ENCODE data around the gene FCHO1.

The FCHO1 gene

GRCh38 chr19:17751103-17751911 lies at the start of gene FCHO1:
Gene FCHO1, plus strand, starts transcription at chr19:17751477. Its CDS starts 3,688 bp downstream, at chr19:17755165.
- peak; percentile 80 for DNase-seq (ENCODE audit: low read depth)

GRCh38 chr19:17703824-17704463 lies 47.3 kb upstream of the FCHO1 start:
- DNase-seq (ENCODE audit: low read depth), result peak; percentile 62

- no peak for DNase-seq (ENCODE audit: low read depth)
These were observed 44.5 kb upstream of the FCHO1 start for GRCh38 chr19:17706750-17707181.

GRCh38 chr19:17711851-17712250 lies 39.4 kb upstream of the FCHO1 start:
- DNase-seq (ENCODE audit: low read depth), result no peak

GRCh38 chr19:17716309-17716929 lies 34.9 kb upstream of the FCHO1 start:
- DNase-seq (ENCODE audit: low read depth), result no peak

GRCh38 chr19:17718550-17718946 lies 32.7 kb upstream of the FCHO1 start:
- no peak for DNase-seq (ENCODE audit: low read depth)

- DNase-seq (ENCODE audit: low read depth), result peak; percentile 67
These were observed 32.1 kb upstream of the FCHO1 start, which contains the start of gene MAP1S for GRCh38 chr19:17718947-17719711. Gene MAP1S, plus strand, starts transcription at chr19:17719480. Its CDS starts 23 bp downstream, at chr19:17719503.

- peak; percentile 20 for DNase-seq (ENCODE audit: low read depth)
These were observed 31.4 kb upstream of the FCHO1 start for GRCh38 chr19:17719730-17720400.

- no peak for DNase-seq (ENCODE audit: low read depth)
These were observed 30.8 kb upstream of the FCHO1 start for GRCh38 chr19:17720440-17720839.

GRCh38 chr19:17721111-17721628 lies 30.1 kb upstream of the FCHO1 start:
- no peak for DNase-seq (ENCODE audit: low read depth)

- no peak for DNase-seq (ENCODE audit: low read depth)
These were observed 29.5 kb upstream of the FCHO1 start for GRCh38 chr19:17721821-17722220.

GRCh38 chr19:17722655-17723240 lies 28.5 kb upstream of the FCHO1 start:
- no peak for DNase-seq (ENCODE audit: low read depth)

- DNase-seq (ENCODE audit: low read depth), result no peak
These were observed 26.6 kb upstream of the FCHO1 start for GRCh38 chr19:17724655-17725054.

GRCh38 chr19:17725422-17726078 lies 25.7 kb upstream of the FCHO1 start:
- no peak for DNase-seq (ENCODE audit: low read depth)

- DNase-seq (ENCODE audit: low read depth), result no peak
These were observed 25.0 kb upstream of the FCHO1 start for GRCh38 chr19:17726136-17726741.

- no peak for DNase-seq (ENCODE audit: low read depth)
These were observed 24.1 kb upstream of the FCHO1 start for GRCh38 chr19:17726964-17727773.

- no peak for DNase-seq (ENCODE audit: low read depth)
These were observed 23.4 kb upstream of the FCHO1 start for GRCh38 chr19:17727843-17728242.

GRCh38 chr19:17733127-17733526 lies 18.1 kb upstream of the FCHO1 start:
- no peak for DNase-seq (ENCODE audit: low read depth)

GRCh38 chr19:17734146-17734545 lies 17.1 kb upstream of the FCHO1 start:
- DNase-seq (ENCODE audit: low read depth), result no peak
